ENCODE data around the gene DIP2C. TPM values are rescaled to one million over a fixed set of nuclear protein-coding genes. Genes with fewer than 3 reads are reported as not detected.
"Not testable (repeated sequence)": the region's sequence is repeated elsewhere in the genome, so short reads cannot be mapped to it uniquely, and the experiment has no call there.

DIP2C gene
- total RNA-seq, 2 experiments from 2014 or later: 1.6 to 1.7 TPM

- Mint-ChIP-seq H3K4me1 (no peaks in the 10 kb centered on the region), H3K4me3 (no peak overlapping the region), H3K27me3 (peaks cover 43% of the 10 kb centered on the region), H3K27ac (no peak overlapping the region), H3K36me3 (no peaks in the 10 kb centered on the region), H3K9me3 (no peaks in the 10 kb centered on the region)
- DNase-seq (peak; percentile 4), ATAC-seq (ENCODE audit: low read depth) (no peak)
- POLR2A ChIA-PET: no interaction called here
Measured at GRCh38 chr10:536935-537334, 152.5 kb downstream of the DIP2C start.

- no peak for ATAC-seq (ENCODE audit: low read depth)
- DNase-seq: peak; percentile 8
- POLR2A ChIA-PET: no interaction called here
- Mint-ChIP-seq H3K9me3 (no peaks in the 10 kb centered on the region), H3K4me3 (no peak overlapping the region), H3K27me3 (peaks cover 38% of the 10 kb centered on the region), H3K4me1 (no peaks in the 10 kb centered on the region), H3K27ac (peak overlapping the region; percentile 41), H3K36me3 (no peaks in the 10 kb centered on the region)
Measured at GRCh38 chr10:536371-536925, 153.0 kb downstream of the DIP2C start.

- H3K4me3 Mint-ChIP-seq: no peak overlapping the region
- POLR2A ChIA-PET: no interaction called here
- no peaks in the 10 kb centered on the region for H3K4me1 Mint-ChIP-seq
- no peak overlapping the region for H3K27ac Mint-ChIP-seq
- no peaks in the 10 kb centered on the region for H3K9me3 Mint-ChIP-seq
- H3K36me3 Mint-ChIP-seq: no peaks in the 10 kb centered on the region
- ATAC-seq (ENCODE audit: low read depth): no peak
- H3K27me3 Mint-ChIP-seq: peaks cover 37% of the 10 kb centered on the region
- no peak for DNase-seq
Measured at GRCh38 chr10:535952-536351, 153.5 kb downstream of the DIP2C start.

GRCh38 chr10:535051-535450 is 154.4 kb downstream of the DIP2C start:
- H3K27me3 Mint-ChIP-seq: peaks cover 30% of the 10 kb centered on the region
- H3K36me3 Mint-ChIP-seq: no peaks in the 10 kb centered on the region
- no peak overlapping the region for H3K4me3 Mint-ChIP-seq
- no peak overlapping the region for H3K27ac Mint-ChIP-seq
- ATAC-seq (ENCODE audit: low read depth): no peak
- no peaks in the 10 kb centered on the region for H3K4me1 Mint-ChIP-seq
- peak; percentile 14 for DNase-seq
- no peaks in the 10 kb centered on the region for H3K9me3 Mint-ChIP-seq
- POLR2A ChIA-PET: no interaction called here

GRCh38 chr10:534047-534566 is 155.4 kb downstream of the DIP2C start:
- H3K27me3 Mint-ChIP-seq: peaks cover 21% of the 10 kb centered on the region
- no peaks in the 10 kb centered on the region for H3K9me3 Mint-ChIP-seq

GRCh38 chr10:533611-534010 is 155.9 kb downstream of the DIP2C start:
- peaks cover 18% of the 10 kb centered on the region for H3K27me3 Mint-ChIP-seq
- H3K27ac Mint-ChIP-seq: no peak overlapping the region
- no peaks in the 10 kb centered on the region for H3K9me3 Mint-ChIP-seq
- ATAC-seq (ENCODE audit: low read depth) (no peak), DNase-seq (peak; percentile 5)
- POLR2A ChIA-PET: no interaction called here
- no peaks in the 10 kb centered on the region for H3K36me3 Mint-ChIP-seq
- H3K4me3 Mint-ChIP-seq: no peak overlapping the region
- H3K4me1 Mint-ChIP-seq: no peaks in the 10 kb centered on the region

More at GRCh38 chr10:534047-534566, 155.4 kb downstream of the DIP2C start:
- H3K4me3 Mint-ChIP-seq: no peak overlapping the region
- no peaks in the 10 kb centered on the region for H3K4me1 Mint-ChIP-seq
- ATAC-seq (ENCODE audit: low read depth) (no peak), DNase-seq (peak; percentile 5)
- POLR2A ChIA-PET: no interaction called here
- no peaks in the 10 kb centered on the region for H3K36me3 Mint-ChIP-seq
- no peak overlapping the region for H3K27ac Mint-ChIP-seq

GRCh38 chr10:533186-533585 is 156.3 kb downstream of the DIP2C start:
- H3K9me3 Mint-ChIP-seq: no peaks in the 10 kb centered on the region
- no peaks in the 10 kb centered on the region for H3K36me3 Mint-ChIP-seq
- H3K27ac Mint-ChIP-seq: no peak overlapping the region
- POLR2A ChIA-PET: no interaction called here
- DNase-seq (peak; percentile 6), ATAC-seq (ENCODE audit: low read depth) (no peak)
- H3K4me3 Mint-ChIP-seq: no peak overlapping the region
- H3K27me3 Mint-ChIP-seq: peaks cover 14% of the 10 kb centered on the region
- H3K4me1 Mint-ChIP-seq: no peaks in the 10 kb centered on the region

GRCh38 chr10:532331-532730 is 157.1 kb downstream of the DIP2C start:
- H3K27me3 Mint-ChIP-seq: peaks cover 14% of the 10 kb centered on the region
- DNase-seq; H3K4me1 Mint-ChIP-seq; H3K27ac Mint-ChIP-seq; POLR2A ChIA-PET; ATAC-seq (ENCODE audit: low read depth); H3K4me3 Mint-ChIP-seq; H3K36me3 Mint-ChIP-seq; H3K9me3 Mint-ChIP-seq: not testable (repeated sequence)

GRCh38 chr10:531541-531940 is 157.9 kb downstream of the DIP2C start:
- POLR2A ChIA-PET: no interaction called here
- Mint-ChIP-seq H3K4me1 (no peaks in the 10 kb centered on the region), H3K9me3 (no peaks in the 10 kb centered on the region), H3K27ac (no peak overlapping the region), H3K36me3 (no peaks in the 10 kb centered on the region), H3K4me3 (no peak overlapping the region), H3K27me3 (peaks cover 14% of the 10 kb centered on the region)
- ATAC-seq (ENCODE audit: low read depth): no peak
- DNase-seq: peak; percentile 19

GRCh38 chr10:530717-531116 is 158.8 kb downstream of the DIP2C start:
- POLR2A ChIA-PET: no interaction called here
- peak; percentile 18 for DNase-seq

GRCh38 chr10:529468-530230 is 159.8 kb downstream of the DIP2C start:
- H3K36me3 Mint-ChIP-seq: no peaks in the 10 kb centered on the region
- no peak overlapping the region for H3K4me3 Mint-ChIP-seq
- H3K27ac Mint-ChIP-seq: no peak overlapping the region
- H3K4me1 Mint-ChIP-seq: no peaks in the 10 kb centered on the region
- peaks cover 8% of the 10 kb centered on the region for H3K27me3 Mint-ChIP-seq
- POLR2A ChIA-PET: no interaction called here
- no peak for ATAC-seq (ENCODE audit: low read depth)
- H3K9me3 Mint-ChIP-seq: no peaks in the 10 kb centered on the region
- peak; percentile 5 for DNase-seq

More at GRCh38 chr10:530717-531116, 158.8 kb downstream of the DIP2C start:
- no peak overlapping the region for H3K4me3 Mint-ChIP-seq
- peaks cover 8% of the 10 kb centered on the region for H3K27me3 Mint-ChIP-seq
- no peaks in the 10 kb centered on the region for H3K4me1 Mint-ChIP-seq
- H3K36me3 Mint-ChIP-seq: no peaks in the 10 kb centered on the region
- H3K9me3 Mint-ChIP-seq: no peaks in the 10 kb centered on the region
- ATAC-seq (ENCODE audit: low read depth): no peak
- no peak overlapping the region for H3K27ac Mint-ChIP-seq

GRCh38 chr10:528173-529165 is 161.0 kb downstream of the DIP2C start:
- POLR2A ChIA-PET: no interaction called here
- no peak overlapping the region for H3K27ac Mint-ChIP-seq
- H3K27me3 Mint-ChIP-seq: peaks cover 3% of the 10 kb centered on the region
- H3K9me3 Mint-ChIP-seq: no peaks in the 10 kb centered on the region
- no peaks in the 10 kb centered on the region for H3K36me3 Mint-ChIP-seq
- no peak overlapping the region for H3K4me3 Mint-ChIP-seq
- ATAC-seq (ENCODE audit: low read depth) (no peak), DNase-seq (peak; percentile 4)
- no peaks in the 10 kb centered on the region for H3K4me1 Mint-ChIP-seq

GRCh38 chr10:527416-527815 is 162.1 kb downstream of the DIP2C start:
- POLR2A ChIA-PET: no interaction called here
- ATAC-seq (ENCODE audit: low read depth) (no peak), DNase-seq (no peak)
- no peak overlapping the region for H3K4me3 Mint-ChIP-seq
- no peak overlapping the region for H3K27ac Mint-ChIP-seq
- H3K4me1 Mint-ChIP-seq: no peaks in the 10 kb centered on the region
- H3K9me3 Mint-ChIP-seq: no peaks in the 10 kb centered on the region
- H3K27me3 Mint-ChIP-seq: peaks cover 8% of the 10 kb centered on the region
- H3K36me3 Mint-ChIP-seq: no peaks in the 10 kb centered on the region

Measured in activated naive CD8-positive, alpha-beta T cell treated with anti-CD3 and anti-CD28 coated beads, Interleukin-2, amount 10 ng/mL, durations not matched to agents 7 days and 5 days (primary cell).